Measurements from ENCODE around the gene GSE1.

GSE1 gene

GRCh38 chr16:85573696-85574641, 39.2 kb upstream of the GSE1 start:
- DNase-seq (ENCODE audit: insufficient read length, low spot score) = no peak
- FAIRE-seq = no peak
- TF ChIP-seq POU2F2 (IDR thresholded peaks at IDR 0.05; ENCODE audit: low read depth, low read length) (no peak), PAX5 (IDR thresholded peaks at IDR 0.05; ENCODE audit: insufficient read depth, low read length, severe bottlenecking) (no peak), SPI1 (IDR thresholded peaks at IDR 0.05; ENCODE audit: low read depth, low read length) (no peak), POLR2AphosphoS5 (IDR thresholded peaks at IDR 0.05; ENCODE audit: low read depth, low read length) (no peak)

GRCh38 chr16:85574672-85575475, 38.2 kb upstream of the GSE1 start:
- DNase-seq (ENCODE audit: insufficient read length, low spot score) (no peak), FAIRE-seq (no peak)
- TF ChIP-seq SPI1 (IDR thresholded peaks at IDR 0.05; ENCODE audit: low read depth, low read length) (no peak), TAF1 (IDR thresholded peaks at IDR 0.05; ENCODE audit: low read depth, low read length) (no peak), POLR2A (IDR thresholded peaks at IDR 0.05; ENCODE audit: low read depth, low read length) (no peak), POLR2AphosphoS5 (IDR thresholded peaks at IDR 0.05; ENCODE audit: low read depth, low read length) (no peak), PAX5 (IDR thresholded peaks at IDR 0.05; ENCODE audit: insufficient read depth, low read length, severe bottlenecking) (no peak), POU2F2 (IDR thresholded peaks at IDR 0.05; ENCODE audit: low read depth, low read length) (no peak)

GRCh38 chr16:85575920-85576319, 37.2 kb upstream of the GSE1 start:
- FAIRE-seq = no peak
- TF ChIP-seq TAF1 (IDR thresholded peaks at IDR 0.05; ENCODE audit: low read depth, low read length) = no peak
- TF ChIP-seq POLR2AphosphoS5 (IDR thresholded peaks at IDR 0.05; ENCODE audit: low read depth, low read length) = no peak
- TF ChIP-seq POLR2A (IDR thresholded peaks at IDR 0.05; ENCODE audit: low read depth, low read length) = no peak
- TF ChIP-seq PAX5 (IDR thresholded peaks at IDR 0.05; ENCODE audit: insufficient read depth, low read length, severe bottlenecking) = no peak
- no peak for TF ChIP-seq POU2F2 (IDR thresholded peaks at IDR 0.05; ENCODE audit: low read depth, low read length)
- TF ChIP-seq SPI1 (IDR thresholded peaks at IDR 0.05; ENCODE audit: low read depth, low read length) = no peak
- no peak for DNase-seq (ENCODE audit: insufficient read length, low spot score)

GRCh38 chr16:85576944-85577343, 36.2 kb upstream of the GSE1 start:
- TF ChIP-seq POU2F2 (IDR thresholded peaks at IDR 0.05; ENCODE audit: low read depth, low read length) = no peak
- no peak for TF ChIP-seq TAF1 (IDR thresholded peaks at IDR 0.05; ENCODE audit: low read depth, low read length)
- no peak for TF ChIP-seq POLR2AphosphoS5 (IDR thresholded peaks at IDR 0.05; ENCODE audit: low read depth, low read length)
- no peak for TF ChIP-seq PAX5 (IDR thresholded peaks at IDR 0.05; ENCODE audit: insufficient read depth, low read length, severe bottlenecking)
- FAIRE-seq = no peak

GRCh38 chr16:85577899-85578598, 35.1 kb upstream of the GSE1 start:
- TF ChIP-seq POLR2A (IDR thresholded peaks at IDR 0.05; ENCODE audit: low read depth, low read length) = no peak
- TF ChIP-seq SPI1 (IDR thresholded peaks at IDR 0.05; ENCODE audit: low read depth, low read length) = no peak
- TF ChIP-seq PAX5 (IDR thresholded peaks at IDR 0.05; ENCODE audit: insufficient read depth, low read length, severe bottlenecking) = no peak
- TF ChIP-seq POLR2AphosphoS5 (IDR thresholded peaks at IDR 0.05; ENCODE audit: low read depth, low read length) = no peak
- TF ChIP-seq POU2F2 (IDR thresholded peaks at IDR 0.05; ENCODE audit: low read depth, low read length) = no peak
- no peak for TF ChIP-seq TAF1 (IDR thresholded peaks at IDR 0.05; ENCODE audit: low read depth, low read length)
- DNase-seq (ENCODE audit: insufficient read length, low spot score) = no peak
- FAIRE-seq = no peak

More at GRCh38 chr16:85576944-85577343, 36.2 kb upstream of the GSE1 start:
- no peak for DNase-seq (ENCODE audit: insufficient read length, low spot score)

- no peak for DNase-seq (ENCODE audit: insufficient read length, low spot score)
- no peak for FAIRE-seq
- TF ChIP-seq POLR2AphosphoS5 (IDR thresholded peaks at IDR 0.05; ENCODE audit: low read depth, low read length) (no peak), SPI1 (IDR thresholded peaks at IDR 0.05; ENCODE audit: low read depth, low read length) (no peak), POLR2A (IDR thresholded peaks at IDR 0.05; ENCODE audit: low read depth, low read length) (no peak), POU2F2 (IDR thresholded peaks at IDR 0.05; ENCODE audit: low read depth, low read length) (no peak), PAX5 (IDR thresholded peaks at IDR 0.05; ENCODE audit: insufficient read depth, low read length, severe bottlenecking) (no peak), TAF1 (IDR thresholded peaks at IDR 0.05; ENCODE audit: low read depth, low read length) (no peak)
Observed at GRCh38 chr16:85578599-85578948, 34.5 kb upstream of the GSE1 start.

GRCh38 chr16:85579191-85579590, 33.9 kb upstream of the GSE1 start:
- FAIRE-seq = no peak
- TF ChIP-seq POLR2A (IDR thresholded peaks at IDR 0.05; ENCODE audit: low read depth, low read length) (no peak), SPI1 (IDR thresholded peaks at IDR 0.05; ENCODE audit: low read depth, low read length) (no peak), TAF1 (IDR thresholded peaks at IDR 0.05; ENCODE audit: low read depth, low read length) (no peak), PAX5 (IDR thresholded peaks at IDR 0.05; ENCODE audit: insufficient read depth, low read length, severe bottlenecking) (no peak), POLR2AphosphoS5 (IDR thresholded peaks at IDR 0.05; ENCODE audit: low read depth, low read length) (no peak), POU2F2 (IDR thresholded peaks at IDR 0.05; ENCODE audit: low read depth, low read length) (no peak)
- DNase-seq (ENCODE audit: insufficient read length, low spot score) = no peak

GRCh38 chr16:85579923-85580580, 33.1 kb upstream of the GSE1 start:
- FAIRE-seq = no peak
- DNase-seq (ENCODE audit: insufficient read length, low spot score) = no peak
- no peak for TF ChIP-seq POU2F2 (IDR thresholded peaks at IDR 0.05; ENCODE audit: low read depth, low read length)
- no peak for TF ChIP-seq POLR2AphosphoS5 (IDR thresholded peaks at IDR 0.05; ENCODE audit: low read depth, low read length)
- no peak for TF ChIP-seq PAX5 (IDR thresholded peaks at IDR 0.05; ENCODE audit: insufficient read depth, low read length, severe bottlenecking)
- TF ChIP-seq SPI1 (IDR thresholded peaks at IDR 0.05; ENCODE audit: low read depth, low read length) = no peak
- no peak for TF ChIP-seq TAF1 (IDR thresholded peaks at IDR 0.05; ENCODE audit: low read depth, low read length)
- TF ChIP-seq POLR2A (IDR thresholded peaks at IDR 0.05; ENCODE audit: low read depth, low read length) = no peak
